ENCODE measurements around the gene OR1I1.

The OR1I1 gene

GRCh38 chr19:15081911-15082310 is at the start of gene OR1I1:
TSS of gene OR1I1 (plus strand) at chr19:15082211. CDS start at chr19:15087066, 4,855 bp downstream.
- no peak for DNase-seq (ENCODE audit: low read depth)
- TF ChIP-seq CTCF (conservative IDR thresholded peaks at IDR 0.05; ENCODE audit: low read depth, low read length) = no peak
- H3K4me3 ChIP-seq (ENCODE audit: low read depth, low read length) = no peak within 1 kb of the TSS

GRCh38 chr19:15035795-15036311 is 46.2 kb upstream of the OR1I1 start:
- no peak for DNase-seq (ENCODE audit: low read depth)
- TF ChIP-seq CTCF (conservative IDR thresholded peaks at IDR 0.05; ENCODE audit: low read depth, low read length) = no peak
- H3K4me3 ChIP-seq (ENCODE audit: low read depth, low read length) = no peak overlapping the region

GRCh38 chr19:15037586-15037985 is 44.4 kb upstream of the OR1I1 start:
- peak; percentile 6 for DNase-seq (ENCODE audit: low read depth)
- TF ChIP-seq CTCF (conservative IDR thresholded peaks at IDR 0.05; ENCODE audit: low read depth, low read length) = no peak
- H3K4me3 ChIP-seq (ENCODE audit: low read depth, low read length) = no peak overlapping the region

GRCh38 chr19:15038294-15038693 is 43.7 kb upstream of the OR1I1 start:
- H3K4me3 ChIP-seq (ENCODE audit: low read depth, low read length) = no peak overlapping the region
- DNase-seq (ENCODE audit: low read depth) = peak; percentile 95
- TF ChIP-seq CTCF (conservative IDR thresholded peaks at IDR 0.05; ENCODE audit: low read depth, low read length) = no peak

GRCh38 chr19:15042003-15042402 is 40.0 kb upstream of the OR1I1 start:
- TF ChIP-seq CTCF (conservative IDR thresholded peaks at IDR 0.05; ENCODE audit: low read depth, low read length) = no peak
- H3K4me3 ChIP-seq (ENCODE audit: low read depth, low read length) = no peak overlapping the region
- no peak for DNase-seq (ENCODE audit: low read depth)

- no peak for TF ChIP-seq CTCF (conservative IDR thresholded peaks at IDR 0.05; ENCODE audit: low read depth, low read length)
- no peak overlapping the region for H3K4me3 ChIP-seq (ENCODE audit: low read depth, low read length)
- no peak for DNase-seq (ENCODE audit: low read depth)
These were observed 39.2 kb upstream of the OR1I1 start for GRCh38 chr19:15042826-15043225.

- DNase-seq (ENCODE audit: low read depth) = no peak
- no peak overlapping the region for H3K4me3 ChIP-seq (ENCODE audit: low read depth, low read length)
- TF ChIP-seq CTCF (conservative IDR thresholded peaks at IDR 0.05; ENCODE audit: low read depth, low read length) = no peak
These were observed 36.5 kb upstream of the OR1I1 start for GRCh38 chr19:15045506-15045905.

Data from choroid plexus epithelial cell (primary cell).